ENCODE measurements around the gene ST6GALNAC1. TPM values are rescaled to one million over a fixed set of nuclear protein-coding genes. Genes with fewer than 3 reads are reported as not detected.

Gene ST6GALNAC1
- total and polyA plus RNA-seq, 2 donors (not counting 3 experiments of a cell fraction or from before 2014, with no cell fraction given) = 0.19 to 0.55 TPM

- Histone ChIP-seq H3K9ac (replicated peaks; ENCODE audit: extremely low read depth, insufficient read depth, low read length) (no peak overlapping the region), H3K36me3 (ENCODE audit: control insufficient read depth in 2 of 2, extremely low read depth in 1 of 2, insufficient read depth in 2 of 2, low read length in 2 of 2) (no peaks in the 10 kb centered on the region), H3K27ac (ENCODE audit: insufficient read depth, low read depth, low read length) (no peak overlapping the region), H4K20me1 (replicated peaks; ENCODE audit: control insufficient read depth, extremely low read depth, insufficient read depth, low read length) (no peaks in the 10 kb centered on the region), H3K4me1 (ENCODE audit: control insufficient read depth, extremely low read depth, insufficient read depth, low read length) (peaks cover 19% of the 10 kb centered on the region), H3K79me2 (ENCODE audit: control insufficient read depth, insufficient read depth, low read length) (no peaks in the 10 kb centered on the region), H3K27me3 (ENCODE audit: control insufficient read depth in 2 of 2, insufficient read depth in 2 of 2, low read length in 2 of 2) (no peaks in the 10 kb centered on the region), H3K4me3 (replicated peaks in 1 of 3; ENCODE audit: insufficient read depth in 1 of 3, low read depth in 1 of 3, low read length in 3 of 3) (no peak overlapping the region), H3K4me2 (ENCODE audit: insufficient read depth, low read length) (no peak overlapping the region), H3K9me3 (replicated peaks; ENCODE audit: control insufficient read depth, insufficient read depth, low read length) (no peaks in the 10 kb centered on the region), H3K9me1 (replicated peaks; ENCODE audit: control insufficient read depth, extremely low read depth, insufficient read depth, low read length) (no peaks in the 10 kb centered on the region), H2AFZ (ENCODE audit: low read depth, low read length) (no peak overlapping the region)
- dilution Hi-C loops (cut with MboI; ENCODE audit: extremely low pct_ligation_motif_present, low sequenced_read_pairs) = no loop called here
- no TSS peak for BruUV-seq (replicated peaks)
- DNase-seq (ENCODE audit: low read depth, low spot score) (no peak), FAIRE-seq (no peak)
- no peak for TF ChIP-seq EZH2 (IDR thresholded peaks at IDR 0.05; ENCODE audit: borderline replicate concordance, low read depth, low read length, severe bottlenecking)
- no peak for TF ChIP-seq CTCF (IDR thresholded peaks at IDR 0.05; ENCODE audit: extremely low read depth in 1 of 2, insufficient read depth in 1 of 2, low read depth in 1 of 2, low read length in 2 of 2)
- no peak for TF ChIP-seq GATA2 (IDR thresholded peaks at IDR 0.05; ENCODE audit: insufficient read depth, insufficient read length, low read depth, low read length)
- TF ChIP-seq FOS (IDR thresholded peaks at IDR 0.05; ENCODE audit: borderline replicate concordance, insufficient read depth, low read length) = no peak
- TF ChIP-seq MYC (IDR thresholded peaks at IDR 0.05; ENCODE audit: low read depth, low read length) = no peak
- TF ChIP-seq JUN (IDR thresholded peaks at IDR 0.05; ENCODE audit: borderline replicate concordance, insufficient read depth, insufficient read length, low read depth) = no peak
- TF ChIP-seq POLR2A (IDR thresholded peaks at IDR 0.05; ENCODE audit: low read depth, low read length) = no peak
- no peak for TF ChIP-seq POLR2AphosphoS5 (IDR thresholded peaks at IDR 0.05; ENCODE audit: insufficient read depth, low read depth, low read length)
- no peak for TF ChIP-seq MAX (IDR thresholded peaks at IDR 0.05; ENCODE audit: insufficient read depth, insufficient read length)
- ChIA-PET POLR2A (no interaction called here), CTCF (interaction anchor here (0.6 to 2.4 kb wide), 4 partner anchors 8 to 74 kb away, joined by 3 to 13 read pairs (median 5); no protein-coding TSS in a partner anchor)
- intact Hi-C loops (cut with micrococcal nuclease) = no loop called here
Measured at GRCh38 chr17:76597156-76598003, 46.2 kb downstream of the ST6GALNAC1 start.

All from endothelial cell of umbilical vein (primary cell).